GM12874 (cell line): Measurements from ENCODE around the gene GOLGA3.

Source experiments
- CTCF ChIP-seq: IDR thresholded peaks from 2 replicates; pipeline ENCODE4 v1.5.1; 2011; ENCODE audit warnings: low read depth, mild to moderate bottlenecking, control low read depth, low read length, moderate library complexity; ENCODE audit not compliant: insufficient read depth

Gene GOLGA3

GRCh38 chr12:132801741-132802140 is 26.9 kb downstream of the GOLGA3 start:
- no peak for TF ChIP-seq CTCF

- TF ChIP-seq CTCF = no peak
Observed at GRCh38 chr12:132798836-132799235, 29.8 kb downstream of the GOLGA3 start.

- no peak for TF ChIP-seq CTCF
Observed at GRCh38 chr12:132797820-132798570, 30.7 kb downstream of the GOLGA3 start.

GRCh38 chr12:132795847-132796246 is 32.8 kb downstream of the GOLGA3 start:
- TF ChIP-seq CTCF = no peak

GRCh38 chr12:132789099-132789471 is 39.6 kb downstream of the GOLGA3 start:
- TF ChIP-seq CTCF = no peak

- no peak for TF ChIP-seq CTCF
Observed at GRCh38 chr12:132788375-132789098, 40.1 kb downstream of the GOLGA3 start.

GRCh38 chr12:132787877-132788276 is 40.8 kb downstream of the GOLGA3 start:
- TF ChIP-seq CTCF = no peak
